NCI-H1417 (cell line): Measurements from ENCODE around the gene NELL1.
A peak's percentile ranks its signal among the peaks of the same experiment; 100 is the strongest.

Experiments used
- DNase-seq, 3 experiments: peaks; one replicate each; lab custom pipeline; 2025; lab: John Stamatoyannopoulos, UW

Gene NELL1

GRCh38 chr11:21323617-21324016 is 654.2 kb downstream of the NELL1 start:
- DNase-seq: peak in 2 of 3 experiments; percentile 15 to 28

GRCh38 chr11:21343204-21343603 is 673.8 kb downstream of the NELL1 start:
- DNase-seq: no peak

- no peak for DNase-seq
Observed at GRCh38 chr11:21346361-21346760, 677.0 kb downstream of the NELL1 start.

- no peak for DNase-seq
Observed at GRCh38 chr11:21350613-21351012, 681.2 kb downstream of the NELL1 start.

GRCh38 chr11:21353425-21353824 is 684.0 kb downstream of the NELL1 start:
- no peak for DNase-seq

- no peak for DNase-seq
Observed at GRCh38 chr11:21364866-21365624, 695.7 kb downstream of the NELL1 start.

- DNase-seq: no peak
Observed at GRCh38 chr11:21369947-21370346, 700.6 kb downstream of the NELL1 start.

- DNase-seq: no peak
Observed at GRCh38 chr11:21371044-21371443, 701.7 kb downstream of the NELL1 start.

GRCh38 chr11:21372672-21373071 is 703.3 kb downstream of the NELL1 start:
- no peak for DNase-seq

- DNase-seq: no peak
Observed at GRCh38 chr11:21374376-21374775, 705.0 kb downstream of the NELL1 start.

GRCh38 chr11:21385669-21386440 is 716.5 kb downstream of the NELL1 start:
- DNase-seq: peak in 1 of 3 experiments; percentile 15

GRCh38 chr11:21390430-21390829 is 721.0 kb downstream of the NELL1 start:
- DNase-seq: no peak

- no peak for DNase-seq
Observed at GRCh38 chr11:21396342-21397008, 727.1 kb downstream of the NELL1 start.

GRCh38 chr11:21398195-21398594 is 728.8 kb downstream of the NELL1 start:
- DNase-seq: no peak

- no peak for DNase-seq
Observed at GRCh38 chr11:21401496-21401895, 732.1 kb downstream of the NELL1 start.

GRCh38 chr11:21402274-21402673 is 732.9 kb downstream of the NELL1 start:
- DNase-seq: no peak

GRCh38 chr11:21403069-21403468 is 733.7 kb downstream of the NELL1 start:
- no peak for DNase-seq

- no peak for DNase-seq
Observed at GRCh38 chr11:21405422-21405821, 736.0 kb downstream of the NELL1 start.

- no peak for DNase-seq
Observed at GRCh38 chr11:21410513-21410912, 741.1 kb downstream of the NELL1 start.

GRCh38 chr11:21411104-21411503 is 741.7 kb downstream of the NELL1 start:
- peak in 1 of 3 experiments; percentile 33 for DNase-seq

- DNase-seq: no peak
Observed at GRCh38 chr11:21411597-21411996, 742.2 kb downstream of the NELL1 start.

- no peak for DNase-seq
Observed at GRCh38 chr11:21412652-21413383, 743.4 kb downstream of the NELL1 start.
